ENCODE data around the gene SQOR.

- TF ChIP-seq POLR2A (IDR thresholded peaks at IDR 0.05): no peak
- TF ChIP-seq, protein P1, sequence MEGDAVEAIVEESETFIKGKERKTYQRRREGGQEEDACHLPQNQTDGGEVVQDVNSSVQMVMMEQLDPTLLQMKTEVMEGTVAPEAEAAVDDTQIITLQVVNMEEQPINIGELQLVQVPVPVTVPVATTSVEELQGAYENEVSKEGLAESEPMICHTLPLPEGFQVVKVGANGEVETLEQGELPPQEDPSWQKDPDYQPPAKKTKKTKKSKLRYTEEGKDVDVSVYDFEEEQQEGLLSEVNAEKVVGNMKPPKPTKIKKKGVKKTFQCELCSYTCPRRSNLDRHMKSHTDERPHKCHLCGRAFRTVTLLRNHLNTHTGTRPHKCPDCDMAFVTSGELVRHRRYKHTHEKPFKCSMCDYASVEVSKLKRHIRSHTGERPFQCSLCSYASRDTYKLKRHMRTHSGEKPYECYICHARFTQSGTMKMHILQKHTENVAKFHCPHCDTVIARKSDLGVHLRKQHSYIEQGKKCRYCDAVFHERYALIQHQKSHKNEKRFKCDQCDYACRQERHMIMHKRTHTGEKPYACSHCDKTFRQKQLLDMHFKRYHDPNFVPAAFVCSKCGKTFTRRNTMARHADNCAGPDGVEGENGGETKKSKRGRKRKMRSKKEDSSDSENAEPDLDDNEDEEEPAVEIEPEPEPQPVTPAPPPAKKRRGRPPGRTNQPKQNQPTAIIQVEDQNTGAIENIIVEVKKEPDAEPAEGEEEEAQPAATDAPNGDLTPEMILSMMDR (IDR thresholded peaks at IDR 0.05): no peak
Observed at GRCh38 chr15:45690581-45691260, 55.9 kb downstream of the SQOR start.

Measured in suprapubic skin (tissue), 3 donors.